Glutamatergic neuron (in vitro differentiated cells): ENCODE results near the gene HOOK2. TPM values are rescaled to one million over a fixed set of nuclear protein-coding genes. Genes with fewer than 3 reads are reported as not detected.

Source experiments
- DNase-seq: peaks from one replicate; pipeline ENCODE4 v3.0.0; 2022
- H3K27ac Mint-ChIP-seq: one replicate; pipeline ENCODE4 v1.8.0; 2020; ENCODE audit warnings: mild to moderate bottlenecking, mixed read lengths, inconsistent platforms; ENCODE audit not compliant: unreplicated experiment
- H3K27me3 Mint-ChIP-seq: one replicate; pipeline ENCODE4 v1.8.0; 2020; ENCODE audit warnings: mild to moderate bottlenecking, moderate library complexity, mixed read lengths, inconsistent platforms; ENCODE audit not compliant: unreplicated experiment
- H3K36me3 Mint-ChIP-seq: one replicate; pipeline ENCODE4 v1.8.0; 2020; ENCODE audit warnings: mild to moderate bottlenecking, mixed read lengths, inconsistent platforms; ENCODE audit not compliant: unreplicated experiment
- H3K4me1 Mint-ChIP-seq: one replicate; pipeline ENCODE4 v1.8.0; 2020; ENCODE audit warnings: mild to moderate bottlenecking, low read depth, mixed read lengths, inconsistent platforms; ENCODE audit not compliant: unreplicated experiment
- H3K4me3 Mint-ChIP-seq: one replicate; pipeline ENCODE4 v1.8.0; 2020; ENCODE audit warnings: mild to moderate bottlenecking, mixed read lengths, inconsistent platforms; ENCODE audit not compliant: unreplicated experiment
- H3K9me3 Mint-ChIP-seq: one replicate; pipeline ENCODE4 v1.8.0; 2020; ENCODE audit warnings: mild to moderate bottlenecking, moderate library complexity, mixed read lengths, inconsistent platforms; ENCODE audit not compliant: unreplicated experiment
- total RNA-seq: library from RNA; stranded (reverse); fragmentation: NEBNext Ultra II Directional; extraction: Animal tissue kit (Norgen Biotek cat#: 25700); gene quantifications from one replicate; pipeline ENCODE4 v1.2.1, GENCODE V29; 2021; ENCODE audit not compliant: unreplicated experiment
- TF ChIP-seq, protein P1 (sequence below): fragments of 200-600 bp; sonication (generic); IDR thresholded peaks from one replicate; pipeline ENCODE4 v1.5.0; 2021; ENCODE audit not compliant: partially characterized antibody, unreplicated experiment

The HOOK2 gene
- total RNA-seq, 1 donor from 2014 or later: 40.1 TPM

DNA sequence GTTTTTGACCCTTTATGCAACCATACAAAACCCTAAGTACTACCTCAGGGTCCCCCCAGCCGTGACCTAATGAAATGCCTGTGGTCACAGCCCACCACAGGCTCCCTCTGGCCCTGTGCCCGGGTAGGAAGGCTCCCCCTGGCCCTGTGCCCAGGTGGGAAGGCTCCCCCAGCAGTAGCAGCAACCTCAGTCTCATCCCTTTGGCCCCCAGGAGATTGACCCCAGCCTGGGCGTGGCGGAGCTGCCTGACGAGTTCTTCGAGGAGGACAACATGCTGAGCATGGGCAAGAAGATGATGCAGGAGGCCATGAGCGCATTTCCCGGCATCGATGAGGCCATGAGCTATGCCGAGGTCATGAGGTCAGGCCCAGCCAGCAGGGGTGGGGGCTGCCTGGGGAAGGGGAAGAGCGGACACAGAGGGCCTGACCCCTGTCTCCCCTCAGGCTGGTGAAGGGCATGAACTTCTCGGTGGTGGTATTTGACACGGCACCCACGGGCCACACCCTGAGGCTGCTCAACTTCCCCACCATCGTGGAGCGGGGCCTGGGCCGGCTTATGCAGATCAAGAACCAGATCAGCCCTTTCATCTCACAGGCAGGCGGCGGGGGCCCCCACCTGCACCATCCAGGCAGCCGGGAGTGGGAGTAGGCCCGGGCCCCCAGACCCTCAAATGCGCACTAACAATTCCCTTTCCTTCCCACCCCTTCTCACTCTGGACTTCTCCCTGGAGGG is 30.0 kb downstream of the HOOK2 start:
- no peak overlapping the region for H3K27ac Mint-ChIP-seq
- no peak overlapping the region for H3K4me3 Mint-ChIP-seq
- H3K36me3 Mint-ChIP-seq: peaks cover 4% of the 10 kb centered on the region
- TF ChIP-seq, protein P1, sequence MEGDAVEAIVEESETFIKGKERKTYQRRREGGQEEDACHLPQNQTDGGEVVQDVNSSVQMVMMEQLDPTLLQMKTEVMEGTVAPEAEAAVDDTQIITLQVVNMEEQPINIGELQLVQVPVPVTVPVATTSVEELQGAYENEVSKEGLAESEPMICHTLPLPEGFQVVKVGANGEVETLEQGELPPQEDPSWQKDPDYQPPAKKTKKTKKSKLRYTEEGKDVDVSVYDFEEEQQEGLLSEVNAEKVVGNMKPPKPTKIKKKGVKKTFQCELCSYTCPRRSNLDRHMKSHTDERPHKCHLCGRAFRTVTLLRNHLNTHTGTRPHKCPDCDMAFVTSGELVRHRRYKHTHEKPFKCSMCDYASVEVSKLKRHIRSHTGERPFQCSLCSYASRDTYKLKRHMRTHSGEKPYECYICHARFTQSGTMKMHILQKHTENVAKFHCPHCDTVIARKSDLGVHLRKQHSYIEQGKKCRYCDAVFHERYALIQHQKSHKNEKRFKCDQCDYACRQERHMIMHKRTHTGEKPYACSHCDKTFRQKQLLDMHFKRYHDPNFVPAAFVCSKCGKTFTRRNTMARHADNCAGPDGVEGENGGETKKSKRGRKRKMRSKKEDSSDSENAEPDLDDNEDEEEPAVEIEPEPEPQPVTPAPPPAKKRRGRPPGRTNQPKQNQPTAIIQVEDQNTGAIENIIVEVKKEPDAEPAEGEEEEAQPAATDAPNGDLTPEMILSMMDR: no peak
- H3K4me1 Mint-ChIP-seq: peaks cover 6% of the 10 kb centered on the region
- no peak for DNase-seq
- peaks cover 5% of the 10 kb centered on the region for H3K27me3 Mint-ChIP-seq
- peaks cover 3% of the 10 kb centered on the region for H3K9me3 Mint-ChIP-seq

DNA sequence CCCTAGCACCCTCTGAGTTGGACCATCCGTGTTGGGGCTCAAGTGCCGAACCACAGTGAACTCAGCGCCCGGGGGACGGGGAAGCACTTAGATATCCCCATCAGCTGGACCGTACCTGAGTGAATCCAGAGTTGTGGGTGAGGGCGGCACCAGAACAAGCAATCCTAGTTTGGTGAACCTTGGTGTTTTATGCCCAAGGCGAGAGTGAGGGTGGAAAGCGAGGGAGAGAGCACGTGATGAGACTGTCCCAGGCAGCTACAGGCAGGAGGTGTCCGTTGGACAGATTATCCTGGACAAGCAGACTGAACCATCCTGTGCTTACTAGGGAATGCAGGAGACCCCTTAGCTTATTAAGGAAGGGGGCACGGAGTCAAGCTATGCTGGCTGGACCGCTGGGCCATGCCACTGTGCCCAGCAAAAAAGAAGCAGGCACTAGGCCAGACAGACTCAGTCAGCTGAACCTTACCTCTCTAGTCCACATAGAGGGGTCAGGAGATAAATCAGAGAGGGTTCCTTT is 37.5 kb downstream of the HOOK2 start:
- H3K9me3 Mint-ChIP-seq: peaks cover 10% of the 10 kb centered on the region
- peak overlapping the region; percentile 100 for H3K4me3 Mint-ChIP-seq
- peak overlapping the region; percentile 99 for H3K27ac Mint-ChIP-seq
- TF ChIP-seq, protein P1: no peak
- peaks cover 12% of the 10 kb centered on the region for H3K4me1 Mint-ChIP-seq
- DNase-seq: no peak
- no peaks in the 10 kb centered on the region for H3K36me3 Mint-ChIP-seq
- H3K27me3 Mint-ChIP-seq: peaks cover 9% of the 10 kb centered on the region

DNA sequence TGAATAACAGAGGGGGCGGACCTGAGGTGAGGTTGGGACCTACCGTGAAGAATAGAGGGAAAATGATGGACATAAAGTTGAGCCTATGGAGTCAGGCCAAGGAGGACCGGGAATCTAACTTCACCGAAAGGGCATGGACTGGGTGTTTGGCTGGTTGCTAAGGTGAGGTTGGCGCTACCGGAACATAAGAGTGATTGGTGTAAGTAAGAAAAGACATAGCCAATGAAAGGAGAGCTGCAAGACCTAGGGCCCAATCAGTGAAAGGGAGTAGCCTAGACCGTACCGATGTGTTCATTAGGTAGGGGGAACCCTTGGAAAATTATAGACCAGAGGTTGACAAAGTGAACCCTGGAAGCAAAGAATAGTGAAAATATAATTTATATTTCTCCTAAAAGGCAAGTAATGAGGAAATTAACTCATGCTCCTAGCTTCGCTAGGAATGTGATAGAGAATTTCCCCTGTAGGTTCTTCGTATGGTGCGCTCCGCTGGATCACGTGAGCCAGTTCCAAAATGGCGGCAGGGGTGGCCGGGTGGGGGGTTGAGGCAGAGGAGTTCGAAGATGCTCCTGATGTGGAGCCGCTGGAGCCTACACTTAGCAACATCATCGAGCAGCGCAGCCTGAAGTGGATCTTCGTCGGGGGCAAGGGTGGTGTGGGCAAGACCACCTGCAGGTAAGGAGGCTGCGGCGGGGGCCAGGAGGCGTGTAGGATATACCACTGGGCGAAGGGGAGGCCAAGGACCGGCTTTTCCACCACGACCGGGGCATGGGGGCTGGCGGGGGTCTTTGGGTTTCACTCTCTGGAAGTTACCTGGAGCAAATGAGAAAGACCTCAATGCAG is 38.1 kb downstream of the HOOK2 start, which contains the start of gene GET3:
Gene GET3 (plus strand): TSS at position 503 of the 840 bp plus-strand sequence. CDS start 9 bp downstream, at position 512.
- Mint-ChIP-seq H3K27ac (peak within 1 kb of the TSS; percentile 99), H3K27me3 (peaks cover 12% of the 10 kb centered on the region), H3K36me3 (no peaks in the 10 kb centered on the region), H3K4me3 (peak within 1 kb of the TSS; percentile 100), H3K9me3 (peaks cover 11% of the 10 kb centered on the region), H3K4me1 (peaks cover 14% of the 10 kb centered on the region)
- TF ChIP-seq, protein P1: no peak
- DNase-seq: peak; percentile 79

DNA sequence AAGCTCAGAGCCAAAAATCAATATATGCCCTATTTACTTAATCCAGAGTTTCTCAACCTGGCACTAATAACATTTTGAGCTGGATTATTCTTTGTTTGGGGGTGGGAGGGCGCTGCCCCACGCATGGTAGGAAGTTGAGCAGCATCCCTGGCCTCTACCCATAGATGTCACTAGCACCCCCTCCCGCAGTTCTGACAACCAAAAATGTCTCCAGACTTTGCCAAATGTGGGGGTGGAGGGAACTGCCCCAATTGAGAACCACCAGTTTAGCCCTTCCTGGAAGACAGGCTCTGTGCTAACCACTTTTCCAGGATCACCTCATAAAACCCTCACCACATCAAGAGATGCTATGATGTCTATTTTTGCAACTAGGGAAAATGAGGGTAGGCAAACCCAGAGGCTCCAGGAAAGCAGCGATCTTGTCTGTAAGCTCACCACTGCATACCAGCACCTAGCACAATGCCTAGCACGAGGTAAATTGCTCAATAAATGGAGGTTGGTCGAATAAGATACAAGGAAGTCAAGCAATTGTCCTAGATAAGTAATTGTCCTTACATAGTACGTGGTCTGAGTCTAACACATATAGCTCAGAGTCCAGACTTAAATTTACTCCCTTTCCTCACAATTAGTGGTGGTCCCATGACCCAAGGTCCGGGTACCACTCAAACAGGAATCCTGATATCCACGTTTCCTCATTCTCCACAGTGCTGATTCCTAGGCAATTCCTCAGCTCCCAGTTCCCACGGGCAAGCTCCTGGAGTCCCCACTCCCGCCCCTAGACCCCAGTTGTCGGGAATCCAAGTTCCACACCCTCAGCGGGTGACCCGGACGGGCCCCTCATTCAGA is 41.8 kb downstream of the HOOK2 start:
- Mint-ChIP-seq H3K36me3 (no peaks in the 10 kb centered on the region), H3K4me1 (peaks cover 24% of the 10 kb centered on the region), H3K27me3 (peaks cover 16% of the 10 kb centered on the region), H3K4me3 (peak overlapping the region; percentile 98), H3K27ac (peak overlapping the region; percentile 92), H3K9me3 (peaks cover 14% of the 10 kb centered on the region)
- TF ChIP-seq, protein P1: no peak
- no peak for DNase-seq
